ENCODE data around the gene PFKFB2.

GRCh38 chr1:207077012-207077411 is 23.9 kb downstream of the PFKFB2 start:
- TF ChIP-seq POLR2AphosphoS5 (IDR thresholded peaks at IDR 0.05; ENCODE audit: low read depth, low read length) (no peak), TAF1 (IDR thresholded peaks at IDR 0.05; ENCODE audit: borderline replicate concordance, low read depth, low read length) (no peak)
